GM23248 (cell line): ENCODE measurements around the gene MYO5C.

Source experiments
- EZH2 ChIP-seq: fragments of 200-600 bp; sonication (generic); IDR thresholded peaks from 2 replicates; pipeline ENCODE4 v1.6.1; 2018; ENCODE audit warnings: antibody characterized with exemption, mild to moderate bottlenecking; ENCODE audit not compliant: insufficient read depth, poor library complexity, severe bottlenecking
- EZH2phosphoT487 ChIP-seq: fragments of 200-600 bp; sonication (generic); IDR thresholded peaks from 2 replicates; pipeline ENCODE4 v1.6.1; 2018; ENCODE audit warnings: antibody characterized with exemption, moderate library complexity, mild to moderate bottlenecking, low read depth; ENCODE audit not compliant: insufficient read depth

- TF ChIP-seq EZH2, result no peak
- TF ChIP-seq EZH2phosphoT487, result no peak
These were observed 90.9 kb downstream of the MYO5C start for GRCh38 chr15:52204657-52205056.
